GM19043 (cell line): ENCODE results near the gene RPH3AL.
"Not testable (repeated sequence)": the region's sequence is repeated elsewhere in the genome, so short reads cannot be mapped to it uniquely, and the experiment has no call there.

Source experiments
- ATAC-seq: cut with Tn5 transposase; IDR thresholded peaks from one replicate; pipeline ENCODE4 v1.9.1; 2021; ENCODE audit warnings: low read depth; ENCODE audit not compliant: unreplicated experiment

The RPH3AL gene

GRCh38 chr17:285751-286422, 66.7 kb downstream of the RPH3AL start:
- ATAC-seq, result no peak

- no peak for ATAC-seq
Observed at GRCh38 chr17:284676-285355, 67.8 kb downstream of the RPH3AL start.

GRCh38 chr17:283911-284675, 68.5 kb downstream of the RPH3AL start:
- ATAC-seq, result no peak

- ATAC-seq, result no peak
Observed at GRCh38 chr17:282912-283882, 69.4 kb downstream of the RPH3AL start.

- no peak for ATAC-seq
Observed at GRCh38 chr17:282000-282911, 70.4 kb downstream of the RPH3AL start.

- ATAC-seq, result no peak
Observed at GRCh38 chr17:281365-281999, 71.1 kb downstream of the RPH3AL start.

- no peak for ATAC-seq
Observed at GRCh38 chr17:280901-281300, 71.7 kb downstream of the RPH3AL start.

GRCh38 chr17:280216-280615, 72.4 kb downstream of the RPH3AL start:
- no peak for ATAC-seq

- no peak for ATAC-seq
Observed at GRCh38 chr17:279776-280175, 72.8 kb downstream of the RPH3AL start.

GRCh38 chr17:279331-279730, 73.3 kb downstream of the RPH3AL start:
- no peak for ATAC-seq

GRCh38 chr17:278676-279059, 73.9 kb downstream of the RPH3AL start:
- no peak for ATAC-seq

GRCh38 chr17:278055-278675, 74.4 kb downstream of the RPH3AL start:
- no peak for ATAC-seq

- no peak for ATAC-seq
Observed at GRCh38 chr17:274902-275301, 77.7 kb downstream of the RPH3AL start.

- ATAC-seq, result no peak
Observed at GRCh38 chr17:273981-274832, 78.4 kb downstream of the RPH3AL start.

- not testable (repeated sequence) for ATAC-seq
Observed at GRCh38 chr17:272856-273255, 79.8 kb downstream of the RPH3AL start.

- not testable (repeated sequence) for ATAC-seq
Observed at GRCh38 chr17:271928-272623, 80.5 kb downstream of the RPH3AL start.
